GM12873 (cell line): ENCODE results near the gene CENPU.

Experiments used
- CTCF ChIP-seq: IDR thresholded peaks from 2 replicates; pipeline ENCODE4 v1.5.1; 2012; ENCODE audit warnings: low read depth, mild to moderate bottlenecking, moderate library complexity, low read length, control low read depth; ENCODE audit not compliant: insufficient read depth; ENCODE audit errors: missing control alignments

CENPU gene

GRCh38 chr4:184771416-184771815, 37.5 kb upstream of the CENPU start:
- TF ChIP-seq CTCF, result no peak

- TF ChIP-seq CTCF, result no peak
Measured at GRCh38 chr4:184769141-184769765, 35.4 kb upstream of the CENPU start.

- TF ChIP-seq CTCF, result no peak
Measured at GRCh38 chr4:184768296-184768695, 34.4 kb upstream of the CENPU start.

GRCh38 chr4:184766446-184766845, 32.5 kb upstream of the CENPU start:
- TF ChIP-seq CTCF, result no peak

GRCh38 chr4:184765473-184766340, 31.8 kb upstream of the CENPU start:
- TF ChIP-seq CTCF, result no peak

- no peak for TF ChIP-seq CTCF
Measured at GRCh38 chr4:184764601-184765000, 30.7 kb upstream of the CENPU start.

- TF ChIP-seq CTCF, result no peak
Measured at GRCh38 chr4:184763150-184763780, 29.4 kb upstream of the CENPU start.
